Measurements from ENCODE around the gene BCL2L13.

The BCL2L13 gene

DNA sequence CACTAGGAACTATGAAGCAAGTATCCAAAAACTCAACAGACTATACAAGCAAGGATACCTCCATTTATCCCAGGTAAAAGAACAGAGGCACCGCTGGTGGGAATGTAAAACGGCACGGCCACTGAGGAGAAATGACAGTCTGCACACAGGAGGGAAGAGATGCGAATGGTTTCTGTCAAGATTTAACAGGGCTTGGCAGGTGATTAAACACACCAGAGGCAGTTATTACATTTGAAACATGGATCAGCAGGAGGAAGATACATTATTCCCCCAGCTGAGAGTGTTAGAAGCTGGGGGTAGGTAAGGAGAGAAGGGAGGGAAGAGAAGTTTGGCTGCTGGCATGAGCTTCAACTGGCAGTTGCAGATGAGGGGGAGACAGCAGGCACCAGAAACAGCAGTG is 40.2 kb upstream of the BCL2L13 start:
- 0 out of 2 replicates have a peak, but pooled peaks cover 4% of the 10 kb centered on the region for H4K20me1 ChIP-seq (ENCODE audit: insufficient read depth, low read length)

DNA sequence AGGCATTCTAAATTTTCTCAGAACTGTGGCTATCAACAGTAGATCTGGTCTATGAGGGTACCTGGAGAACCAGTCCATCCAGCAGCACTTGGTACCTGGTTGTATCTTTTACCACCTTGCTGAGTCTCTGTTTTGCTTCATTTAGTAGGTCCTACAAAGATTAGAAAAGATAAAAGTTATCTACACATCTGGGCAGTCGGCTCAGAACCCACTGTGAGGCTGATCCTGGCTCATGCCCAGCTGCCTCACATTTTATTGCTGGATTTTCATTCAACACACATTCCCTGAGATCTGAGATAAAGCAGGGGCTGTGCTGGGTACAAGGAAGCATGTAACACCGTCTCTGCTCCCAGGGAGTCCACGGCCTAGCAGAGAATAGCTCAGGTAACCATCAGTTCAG is 37.5 kb upstream of the BCL2L13 start:
- Histone ChIP-seq H3K9me3 (replicated peaks; ENCODE audit: insufficient read depth, low read length) (no peaks in the 10 kb centered on the region), H3K27me3 (replicated peaks; ENCODE audit: insufficient read depth, low read length) (no peaks in the 10 kb centered on the region), H3F3A (ENCODE audit: insufficient read depth, low read length) (no peaks in the 10 kb centered on the region), H2AFZ (ENCODE audit: low read length) (no peak overlapping the region), H3K9ac (ENCODE audit: low read length) (no peak overlapping the region), H3K27ac (ENCODE audit: low read length) (no peak overlapping the region), H3K79me2 (ENCODE audit: low read length) (peaks cover 20% of the 10 kb centered on the region), H3K36me3 (replicated peaks; ENCODE audit: insufficient read depth, low read length) (peaks cover 4% of the 10 kb centered on the region), H3K4me1 (ENCODE audit: low read length) (no peaks in the 10 kb centered on the region), H3K4me3 (ENCODE audit: low read length) (no peak overlapping the region), H3K9me2 (replicated peaks; ENCODE audit: insufficient read depth, low read length) (no peaks in the 10 kb centered on the region), H3K4me2 (ENCODE audit: low read depth, low read length) (no peak overlapping the region), H4K20me1 (ENCODE audit: insufficient read depth, low read length) (0 out of 2 replicates have a peak, but pooled peaks cover 4% of the 10 kb centered on the region)
- no peak for DNase-seq
- TF ChIP-seq EZH2phosphoT487 (IDR thresholded peaks at IDR 0.05; ENCODE audit: low read length): no peak

More for the DNA sequence above, 40.2 kb upstream of the BCL2L13 start:
- TF ChIP-seq EZH2 (optimal IDR thresholded peaks at IDR 0.05; ENCODE audit: low read depth, low read length) (no peak), EZH2phosphoT487 (IDR thresholded peaks at IDR 0.05; ENCODE audit: low read length) (no peak)
- TF ChIP-seq, protein P1, sequence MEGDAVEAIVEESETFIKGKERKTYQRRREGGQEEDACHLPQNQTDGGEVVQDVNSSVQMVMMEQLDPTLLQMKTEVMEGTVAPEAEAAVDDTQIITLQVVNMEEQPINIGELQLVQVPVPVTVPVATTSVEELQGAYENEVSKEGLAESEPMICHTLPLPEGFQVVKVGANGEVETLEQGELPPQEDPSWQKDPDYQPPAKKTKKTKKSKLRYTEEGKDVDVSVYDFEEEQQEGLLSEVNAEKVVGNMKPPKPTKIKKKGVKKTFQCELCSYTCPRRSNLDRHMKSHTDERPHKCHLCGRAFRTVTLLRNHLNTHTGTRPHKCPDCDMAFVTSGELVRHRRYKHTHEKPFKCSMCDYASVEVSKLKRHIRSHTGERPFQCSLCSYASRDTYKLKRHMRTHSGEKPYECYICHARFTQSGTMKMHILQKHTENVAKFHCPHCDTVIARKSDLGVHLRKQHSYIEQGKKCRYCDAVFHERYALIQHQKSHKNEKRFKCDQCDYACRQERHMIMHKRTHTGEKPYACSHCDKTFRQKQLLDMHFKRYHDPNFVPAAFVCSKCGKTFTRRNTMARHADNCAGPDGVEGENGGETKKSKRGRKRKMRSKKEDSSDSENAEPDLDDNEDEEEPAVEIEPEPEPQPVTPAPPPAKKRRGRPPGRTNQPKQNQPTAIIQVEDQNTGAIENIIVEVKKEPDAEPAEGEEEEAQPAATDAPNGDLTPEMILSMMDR (IDR thresholded peaks at IDR 0.05; ENCODE audit: low read length): no peak
- no peaks in the 10 kb centered on the region for H3K9me2 ChIP-seq (replicated peaks; ENCODE audit: insufficient read depth, low read length)
- no peak overlapping the region for H3K4me2 ChIP-seq (ENCODE audit: low read depth, low read length)
- H2AFZ ChIP-seq (ENCODE audit: low read length): no peak overlapping the region
- H3F3A ChIP-seq (ENCODE audit: insufficient read depth, low read length): peaks cover 9% of the 10 kb centered on the region
- peaks cover 13% of the 10 kb centered on the region for H3K4me1 ChIP-seq (ENCODE audit: low read length)
- no peak overlapping the region for H3K27ac ChIP-seq (ENCODE audit: low read length)
- no peaks in the 10 kb centered on the region for H3K27me3 ChIP-seq (replicated peaks; ENCODE audit: insufficient read depth, low read length)
- H3K79me2 ChIP-seq (ENCODE audit: low read length): peaks cover 13% of the 10 kb centered on the region
- H3K9me3 ChIP-seq (replicated peaks; ENCODE audit: insufficient read depth, low read length): no peaks in the 10 kb centered on the region
- no peak for DNase-seq
- H3K9ac ChIP-seq (ENCODE audit: low read length): no peak overlapping the region
- peaks cover 4% of the 10 kb centered on the region; the same call in 1 of the 2 replicates for H3K36me3 ChIP-seq (replicated peaks; ENCODE audit: insufficient read depth, low read length)
- no peak overlapping the region for H3K4me3 ChIP-seq (ENCODE audit: low read length)

DNA sequence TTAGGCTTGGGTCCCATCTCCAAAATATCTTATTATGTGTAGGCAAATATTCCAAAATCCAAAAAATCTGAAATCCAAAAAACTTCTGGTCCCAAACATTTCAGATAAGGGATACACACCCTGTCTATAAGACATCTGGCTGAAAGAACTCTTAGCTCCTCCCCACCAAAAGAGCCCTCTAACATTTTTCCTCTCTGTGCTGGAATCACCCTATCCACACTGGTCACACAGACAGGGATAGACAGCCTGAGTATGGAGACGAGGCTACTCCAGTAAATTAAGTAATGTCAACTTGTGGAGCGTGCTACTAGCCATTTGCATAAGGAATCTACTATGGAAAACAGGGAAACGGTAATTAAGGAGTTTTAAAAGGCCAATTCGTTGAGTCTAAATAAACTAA is 34.9 kb upstream of the BCL2L13 start:
- H4K20me1 ChIP-seq (ENCODE audit: insufficient read depth, low read length): 0 out of 2 replicates have a peak, but pooled peaks cover 4% of the 10 kb centered on the region
- H3K36me3 ChIP-seq (replicated peaks; ENCODE audit: insufficient read depth, low read length): no peaks in the 10 kb centered on the region; the same call in none of the 2 replicates
- H3F3A ChIP-seq (ENCODE audit: insufficient read depth, low read length): no peaks in the 10 kb centered on the region
- H2AFZ ChIP-seq (ENCODE audit: low read length): no peak overlapping the region
- DNase-seq: no peak
- H3K27me3 ChIP-seq (replicated peaks; ENCODE audit: insufficient read depth, low read length): no peaks in the 10 kb centered on the region
- H3K9me2 ChIP-seq (replicated peaks; ENCODE audit: insufficient read depth, low read length): no peaks in the 10 kb centered on the region
- TF ChIP-seq, protein P1 (IDR thresholded peaks at IDR 0.05; ENCODE audit: low read length): no peak
- TF ChIP-seq EZH2phosphoT487 (IDR thresholded peaks at IDR 0.05; ENCODE audit: low read length) (no peak), EZH2 (optimal IDR thresholded peaks at IDR 0.05; ENCODE audit: low read depth, low read length) (no peak)
- no peak overlapping the region for H3K27ac ChIP-seq (ENCODE audit: low read length)
- no peak overlapping the region for H3K9ac ChIP-seq (ENCODE audit: low read length)
- no peaks in the 10 kb centered on the region for H3K4me1 ChIP-seq (ENCODE audit: low read length)
- H3K79me2 ChIP-seq (ENCODE audit: low read length): peaks cover 33% of the 10 kb centered on the region
- H3K4me3 ChIP-seq (ENCODE audit: low read length): no peak overlapping the region
- H3K4me2 ChIP-seq (ENCODE audit: low read depth, low read length): no peak overlapping the region
- H3K9me3 ChIP-seq (replicated peaks; ENCODE audit: insufficient read depth, low read length): no peaks in the 10 kb centered on the region

DNA sequence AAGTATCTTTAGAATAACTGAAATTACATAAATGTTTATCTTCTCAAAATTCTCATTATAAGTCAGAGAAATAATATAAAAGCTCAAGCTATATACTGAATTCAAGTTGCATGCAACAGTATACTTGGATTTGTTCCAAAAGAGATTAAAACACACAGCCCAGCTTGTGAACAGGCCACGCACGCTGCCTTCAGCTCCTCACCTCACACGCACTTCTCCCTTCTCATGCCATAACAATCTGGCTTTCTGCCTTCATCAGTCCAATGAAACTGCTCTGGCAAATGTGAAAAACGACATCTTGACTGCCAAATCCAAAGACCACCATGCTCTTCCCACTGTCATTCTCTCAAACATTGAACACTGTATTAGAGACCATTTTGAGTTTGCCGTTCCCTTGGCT is 32.1 kb upstream of the BCL2L13 start:
- no peak overlapping the region for H3K4me2 ChIP-seq (ENCODE audit: low read depth, low read length)
- H3K27me3 ChIP-seq (replicated peaks; ENCODE audit: insufficient read depth, low read length): no peaks in the 10 kb centered on the region
- no peak overlapping the region for H3K27ac ChIP-seq (ENCODE audit: low read length)
- H3K4me1 ChIP-seq (ENCODE audit: low read length): no peaks in the 10 kb centered on the region
- no peaks in the 10 kb centered on the region for H3K9me2 ChIP-seq (replicated peaks; ENCODE audit: insufficient read depth, low read length)
- DNase-seq: no peak
- no peaks in the 10 kb centered on the region for H4K20me1 ChIP-seq (ENCODE audit: insufficient read depth, low read length)
- no peaks in the 10 kb centered on the region for H3K9me3 ChIP-seq (replicated peaks; ENCODE audit: insufficient read depth, low read length)
- H2AFZ ChIP-seq (ENCODE audit: low read length): no peak overlapping the region
- H3F3A ChIP-seq (ENCODE audit: insufficient read depth, low read length): no peaks in the 10 kb centered on the region
- H3K36me3 ChIP-seq (replicated peaks; ENCODE audit: insufficient read depth, low read length): peaks cover 5% of the 10 kb centered on the region; the same call in 1 of the 2 replicates
- H3K79me2 ChIP-seq (ENCODE audit: low read length): peaks cover 40% of the 10 kb centered on the region
- H3K4me3 ChIP-seq (ENCODE audit: low read length): no peak overlapping the region
- H3K9ac ChIP-seq (ENCODE audit: low read length): no peak overlapping the region
- TF ChIP-seq, protein P1 (IDR thresholded peaks at IDR 0.05; ENCODE audit: low read length): no peak
- TF ChIP-seq EZH2phosphoT487 (IDR thresholded peaks at IDR 0.05; ENCODE audit: low read length): no peak
- no peak for TF ChIP-seq EZH2 (optimal IDR thresholded peaks at IDR 0.05; ENCODE audit: low read depth, low read length)

Data from MM.1S (cell line).